ENCODE results near the gene KCNH1. TPM values are rescaled to one million over a fixed set of nuclear protein-coding genes. Genes with fewer than 3 reads are reported as not detected.

KCNH1 gene
- total RNA-seq, 4 donors from 2014 or later: 0.24 to 1.6 TPM; not detected in 2

DNA sequence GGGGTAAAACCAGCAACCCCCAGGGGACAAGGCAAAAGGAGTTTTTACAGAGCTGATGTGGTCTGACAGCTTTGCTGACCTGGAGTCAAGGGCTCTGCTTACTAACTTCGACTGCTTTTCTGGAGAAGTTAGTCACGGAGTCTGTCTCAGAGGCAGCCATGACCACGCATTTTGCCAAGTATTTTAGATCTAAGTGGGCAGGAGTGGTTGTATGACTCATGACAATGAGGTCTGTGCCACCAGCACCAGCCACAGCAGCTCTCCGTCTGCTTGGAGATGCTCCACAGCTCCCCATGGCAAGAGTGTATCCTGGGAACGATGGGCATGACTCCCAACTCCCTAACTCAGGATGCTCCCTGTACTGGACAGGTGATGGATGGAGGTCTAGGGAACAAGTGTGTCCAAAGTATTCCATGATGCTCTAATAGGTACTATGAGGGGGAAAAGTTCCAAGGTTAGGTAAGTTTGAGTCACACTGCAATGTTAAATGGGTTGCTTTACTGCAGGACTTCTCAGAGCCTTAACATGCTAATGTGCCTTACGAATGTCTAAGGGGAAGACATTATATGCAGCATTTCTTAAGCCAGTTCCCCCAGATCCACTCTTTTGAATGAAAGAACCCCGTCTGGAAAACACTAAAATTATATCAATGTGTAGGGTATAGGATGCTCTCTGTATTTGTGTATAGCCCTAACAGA lies 446.2 kb downstream of the KCNH1 start:
- no peak for TF ChIP-seq CTCF (IDR thresholded peaks at IDR 0.05)
- DNase-seq (ENCODE audit: low spot score): no peak
- ATAC-seq (ENCODE audit: low FRiP score): no peak

- DNase-seq (ENCODE audit: low spot score) (no peak), ATAC-seq (ENCODE audit: low FRiP score) (peak; percentile 23)
- TF ChIP-seq CTCF (IDR thresholded peaks at IDR 0.05): no peak
Observed at GRCh38 chr1:210686841-210687240, 447.1 kb downstream of the KCNH1 start.

GRCh38 chr1:210685295-210685650 lies 448.7 kb downstream of the KCNH1 start:
- DNase-seq (ENCODE audit: low spot score): no peak
- no peak for TF ChIP-seq CTCF (IDR thresholded peaks at IDR 0.05)
- no peak for ATAC-seq (ENCODE audit: low FRiP score)

DNA sequence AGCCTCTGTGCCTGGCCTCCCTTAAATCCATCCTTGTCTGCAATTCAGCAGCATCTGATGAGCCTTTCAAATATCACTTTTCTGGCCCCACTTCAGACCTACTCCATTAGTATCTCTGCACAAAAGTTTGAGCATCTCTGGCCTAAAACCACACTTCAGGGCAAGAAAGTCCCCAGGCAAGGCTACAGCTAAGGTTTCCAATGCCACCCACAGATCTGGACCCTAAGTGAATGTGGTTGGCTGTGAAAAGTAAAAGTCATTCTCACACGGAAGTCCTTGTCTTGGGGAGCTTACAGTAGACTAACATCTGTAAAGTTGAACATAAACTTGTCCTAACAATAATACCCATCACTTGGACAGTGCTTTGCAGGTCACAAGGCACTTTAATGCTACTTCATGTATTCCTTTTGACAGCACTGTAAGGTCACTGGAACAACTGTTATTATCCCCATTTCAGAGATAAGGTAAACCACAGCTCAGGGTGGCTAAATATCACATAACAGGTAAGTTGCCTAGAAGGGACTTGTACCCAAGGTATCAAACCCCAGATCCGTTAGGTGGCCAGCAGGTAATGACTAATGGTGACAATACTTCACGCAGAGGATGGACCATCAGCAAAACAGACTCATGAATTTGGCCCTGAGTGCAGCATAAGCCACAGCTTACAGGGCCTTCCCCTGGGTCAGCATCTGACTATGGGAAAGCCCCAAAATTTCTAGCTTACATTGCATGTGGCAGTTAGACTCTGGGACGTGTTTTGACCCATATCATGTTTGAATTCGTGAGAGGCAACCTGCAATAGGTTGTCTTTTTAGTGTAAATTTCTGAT lies 449.3 kb downstream of the KCNH1 start:
- no peak for TF ChIP-seq CTCF (IDR thresholded peaks at IDR 0.05)
- no peak for ATAC-seq (ENCODE audit: low FRiP score)

GRCh38 chr1:210683403-210684047 lies 450.4 kb downstream of the KCNH1 start:
- TF ChIP-seq CTCF (IDR thresholded peaks at IDR 0.05): no peak
- no peak for DNase-seq (ENCODE audit: low spot score)
- ATAC-seq (ENCODE audit: low FRiP score): no peak

More for the DNA sequence above, 449.3 kb downstream of the KCNH1 start:
- DNase-seq (ENCODE audit: low spot score): no peak

GRCh38 chr1:210681158-210681557 lies 452.8 kb downstream of the KCNH1 start:
- DNase-seq (ENCODE audit: low spot score) (no peak), ATAC-seq (ENCODE audit: low FRiP score) (no peak)
- no peak for TF ChIP-seq CTCF (IDR thresholded peaks at IDR 0.05)
